ENCODE data around the gene C1orf74. TPM values are rescaled to one million over a fixed set of nuclear protein-coding genes. Genes with fewer than 3 reads are reported as not detected.
"Not testable (repeated sequence)": the region's sequence is repeated elsewhere in the genome, so short reads cannot be mapped to it uniquely, and the experiment has no call there.

The C1orf74 gene
- total RNA-seq, 4 donors from 2014 or later: 0.38 to 0.82 (median 0.54) TPM

- in situ Hi-C loops (cut with MboI; ENCODE audit: low sequenced_read_pairs in 4 of 4): no loop called here
- H3K4me3 ChIP-seq: no peak overlapping the region
- no peaks in the 10 kb centered on the region for H3K9me3 ChIP-seq
- no peak for DNase-seq
- H3K27me3 ChIP-seq: peaks cover 10 to 11% (median 11%) of the 10 kb centered on the region in 3 donors
- intact Hi-C loops (cut with DNase I; ENCODE audit: low total_unique reads): no loop called here
- H3K4me1 ChIP-seq: peaks cover 0 to 11% of the 10 kb centered on the region in 2 donors
- H3K36me3 ChIP-seq: no peaks in the 10 kb centered on the region
- TF ChIP-seq POLR2A (IDR thresholded peaks at IDR 0.05) (no peak), CTCF (IDR thresholded peaks at IDR 0.05 in 4 of 5, conservative IDR thresholded peaks at IDR 0.05 in 1 of 5) (no peak)
- no peak for ATAC-seq
- H3K27ac ChIP-seq: no peak overlapping the region
These were observed 18.4 kb upstream of the C1orf74 start for GRCh38 chr1:209802780-209803152.

- Histone ChIP-seq H3K4me3 (no peak overlapping the region), H3K9me3 (no peaks in the 10 kb centered on the region), H3K27ac (peak overlapping the region in 1 of 4 donors; percentile 25), H3K4me1 (peaks cover 0 to 11% of the 10 kb centered on the region in 2 donors), H3K36me3 (no peaks in the 10 kb centered on the region), H3K27me3 (peaks cover 10 to 11% (median 11%) of the 10 kb centered on the region in 3 donors)
- TF ChIP-seq CTCF (IDR thresholded peaks at IDR 0.05 in 4 of 5, conservative IDR thresholded peaks at IDR 0.05 in 1 of 5): no peak
- no peak for TF ChIP-seq POLR2A (IDR thresholded peaks at IDR 0.05)
- no peak for ATAC-seq
- DNase-seq: no peak
- intact Hi-C loops (cut with DNase I; ENCODE audit: low total_unique reads) (no loop called here), in situ Hi-C loops (cut with MboI; ENCODE audit: low sequenced_read_pairs in 4 of 4) (no loop called here)
These were observed 17.9 kb upstream of the C1orf74 start for GRCh38 chr1:209802117-209802779.

GRCh38 chr1:209800984-209801834 is 16.9 kb upstream of the C1orf74 start:
- H3K9me3 ChIP-seq: no peaks in the 10 kb centered on the region
- H3K27ac ChIP-seq: peak overlapping the region in 3 of 4 donors; percentile 8 to 28 (median 25)
- no peaks in the 10 kb centered on the region for H3K36me3 ChIP-seq
- no peak for ATAC-seq
- H3K27me3 ChIP-seq: peaks cover 7 to 11% (median 9%) of the 10 kb centered on the region in 3 donors
- no peak for TF ChIP-seq CTCF (IDR thresholded peaks at IDR 0.05 in 4 of 5, conservative IDR thresholded peaks at IDR 0.05 in 1 of 5)
- no peak for TF ChIP-seq POLR2A (IDR thresholded peaks at IDR 0.05)
- peak in 1 of 2 donors; percentile 13 for DNase-seq
- in situ Hi-C loops (cut with MboI; ENCODE audit: low sequenced_read_pairs in 4 of 4) (no loop called here), intact Hi-C loops (cut with DNase I; ENCODE audit: low total_unique reads) (no loop called here)
- H3K4me1 ChIP-seq: peaks cover 0 to 11% of the 10 kb centered on the region in 2 donors
- no peak overlapping the region for H3K4me3 ChIP-seq

GRCh38 chr1:209797978-209798639 is 13.8 kb upstream of the C1orf74 start:
- TF ChIP-seq CTCF (IDR thresholded peaks at IDR 0.05 in 4 of 5, conservative IDR thresholded peaks at IDR 0.05 in 1 of 5) (no peak), POLR2A (IDR thresholded peaks at IDR 0.05) (no peak)
- Histone ChIP-seq H3K4me3 (no peak overlapping the region), H3K27me3 (peaks cover 0 to 13% (median 10%) of the 10 kb centered on the region in 3 donors), H3K9me3 (no peaks in the 10 kb centered on the region), H3K4me1 (peaks cover 0 to 11% of the 10 kb centered on the region in 2 donors), H3K36me3 (no peaks in the 10 kb centered on the region), H3K27ac (no peak overlapping the region)
- in situ Hi-C loops (cut with MboI; ENCODE audit: low sequenced_read_pairs in 4 of 4): no loop called here
- ATAC-seq (no peak), DNase-seq (no peak)
- intact Hi-C loops (cut with DNase I; ENCODE audit: low total_unique reads): no loop called here

GRCh38 chr1:209793711-209794110 is 9.4 kb upstream of the C1orf74 start:
- H3K27ac ChIP-seq; H3K36me3 ChIP-seq; intact Hi-C loops (cut with DNase I; ENCODE audit: low total_unique reads); in situ Hi-C loops (cut with MboI; ENCODE audit: low sequenced_read_pairs in 4 of 4); DNase-seq; ATAC-seq; H3K4me3 ChIP-seq; H3K9me3 ChIP-seq; H3K4me1 ChIP-seq: not testable (repeated sequence)
- peaks cover 0 to 33% (median 25%) of the 10 kb centered on the region in 3 donors for H3K27me3 ChIP-seq
